HG02884 (cell line): ENCODE data around the gene CFAP46.
"Not testable (repeated sequence)": the region's sequence is repeated elsewhere in the genome, so short reads cannot be mapped to it uniquely, and the experiment has no call there.

Experiments used
- ATAC-seq: cut with Tn5 transposase; IDR thresholded peaks from one replicate; pipeline ENCODE4 v1.9.1; 2021; ENCODE audit warnings: mild to moderate bottlenecking, moderate library complexity; ENCODE audit not compliant: unreplicated experiment

Gene CFAP46

DNA sequence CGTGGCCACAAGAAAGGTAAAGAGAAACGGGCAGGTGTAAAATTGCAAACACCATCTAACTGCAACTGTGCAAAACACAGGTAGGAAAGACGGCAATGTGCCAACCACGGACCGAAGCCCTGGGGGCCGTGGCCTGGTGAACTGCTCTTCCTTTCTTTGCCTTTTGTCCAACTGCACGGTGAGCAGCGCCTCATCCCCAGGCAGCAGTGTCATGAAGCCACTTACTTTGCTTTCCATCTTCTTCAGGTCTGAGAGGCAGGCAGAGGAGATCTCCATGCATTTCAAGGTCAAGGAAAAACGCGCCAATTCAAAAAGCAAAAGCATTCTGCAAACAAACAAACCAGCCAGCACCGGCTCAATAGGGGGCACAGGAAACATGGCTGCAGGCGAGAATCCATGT, 12.9 kb downstream of the CFAP46 start:
- no peak for ATAC-seq

DNA sequence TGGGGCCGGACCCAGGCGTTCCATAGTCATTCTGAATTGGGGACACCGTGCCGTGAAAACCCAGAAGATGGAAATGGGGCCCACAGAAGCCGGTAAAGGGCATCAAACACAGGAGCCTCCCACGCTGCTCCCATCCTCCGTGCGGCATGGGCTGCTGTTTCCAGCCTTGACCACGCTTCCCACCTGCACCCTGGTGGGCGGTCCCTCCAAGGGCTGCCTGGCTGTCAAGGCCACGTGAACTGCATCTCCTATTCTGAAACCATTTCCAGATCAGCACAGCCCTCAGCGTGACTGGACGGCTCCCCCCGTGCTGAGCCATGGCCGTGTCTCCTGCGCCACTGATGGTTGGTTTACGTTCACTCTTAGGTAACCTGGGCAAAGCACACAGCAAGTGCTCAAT, 14.1 kb downstream of the CFAP46 start:
- ATAC-seq, result no peak

DNA sequence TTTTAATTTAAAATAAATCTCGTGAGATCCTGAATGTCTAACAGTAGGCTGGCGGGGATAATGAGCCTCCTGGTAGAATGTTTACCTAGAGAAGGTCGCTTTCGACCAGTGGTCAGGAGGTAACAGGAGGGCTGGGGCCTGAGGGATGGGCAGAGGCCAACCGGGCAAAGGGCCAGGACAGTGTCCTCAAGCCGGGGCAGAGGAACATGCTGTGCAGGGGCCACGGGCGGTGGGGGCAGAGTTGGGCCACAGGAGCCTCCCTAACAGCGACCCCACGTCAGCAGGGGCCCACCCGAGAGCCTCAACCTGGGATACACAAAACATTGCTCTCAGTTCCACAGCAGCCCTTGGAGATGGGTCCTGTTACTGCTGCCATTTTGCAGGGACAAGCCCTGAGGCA, 14.5 kb downstream of the CFAP46 start:
- no peak for ATAC-seq

DNA sequence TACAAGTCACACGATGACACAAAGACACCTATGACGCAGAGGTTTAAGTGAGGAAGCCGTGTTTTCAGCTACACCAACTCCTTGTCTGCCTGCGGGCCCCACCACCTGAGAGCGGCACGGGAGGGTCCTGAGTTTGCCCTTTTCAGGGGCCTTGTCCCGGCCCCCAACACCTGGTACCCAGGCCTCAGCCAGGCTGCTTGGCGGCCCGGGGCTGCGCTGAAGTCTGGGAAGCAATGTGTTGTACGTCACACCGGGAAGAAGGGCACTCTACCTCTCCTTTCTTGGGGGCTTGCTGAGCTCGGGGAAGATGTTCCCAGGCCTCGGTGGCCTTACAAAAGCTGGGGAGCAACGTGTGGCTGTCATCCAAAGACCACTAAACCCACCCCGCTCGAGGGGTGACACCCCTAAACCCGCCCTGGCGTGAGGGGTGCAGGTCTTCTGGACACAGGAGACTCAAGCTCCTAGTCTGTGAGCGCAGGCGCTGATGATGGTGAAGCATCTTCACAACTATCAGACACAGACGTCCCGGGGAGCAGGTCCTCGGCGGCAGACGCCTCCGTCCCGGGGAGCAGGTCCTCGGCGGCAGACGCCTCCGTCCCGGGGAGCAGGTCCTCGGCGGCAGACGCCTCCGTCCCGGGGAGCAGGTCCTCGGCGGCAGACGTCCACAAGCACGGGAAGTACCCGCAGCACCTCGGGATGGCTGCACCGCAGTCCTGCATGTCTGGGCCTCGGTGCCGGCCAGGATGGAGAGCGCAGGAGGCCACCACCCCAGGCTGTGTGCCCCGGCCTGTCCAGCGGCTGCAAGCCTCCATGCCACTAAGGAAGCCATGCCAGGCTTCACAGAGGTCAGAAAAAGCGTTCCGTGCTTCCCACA, 15.4 kb downstream of the CFAP46 start:
- ATAC-seq, result no peak

DNA sequence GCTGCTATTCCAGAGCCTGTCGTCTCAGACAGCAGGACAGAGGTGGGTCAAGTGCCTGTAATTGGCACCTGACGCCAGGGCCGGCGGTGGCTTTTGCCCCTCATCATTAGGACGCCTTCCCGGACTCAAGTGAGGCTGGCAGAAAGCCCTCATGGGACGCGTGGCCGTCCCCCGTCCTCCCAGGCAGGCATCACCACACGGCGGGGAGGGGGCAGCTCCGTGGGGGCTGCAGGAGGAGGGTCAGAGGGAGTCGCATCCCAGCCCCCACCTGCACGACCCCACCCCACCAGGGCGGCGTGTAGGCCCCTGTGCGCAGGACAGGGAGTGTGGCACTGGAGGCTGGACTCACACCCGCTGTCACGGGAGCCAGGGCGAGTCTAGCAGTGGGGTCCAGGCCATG, 16.3 kb downstream of the CFAP46 start:
- ATAC-seq, result no peak

DNA sequence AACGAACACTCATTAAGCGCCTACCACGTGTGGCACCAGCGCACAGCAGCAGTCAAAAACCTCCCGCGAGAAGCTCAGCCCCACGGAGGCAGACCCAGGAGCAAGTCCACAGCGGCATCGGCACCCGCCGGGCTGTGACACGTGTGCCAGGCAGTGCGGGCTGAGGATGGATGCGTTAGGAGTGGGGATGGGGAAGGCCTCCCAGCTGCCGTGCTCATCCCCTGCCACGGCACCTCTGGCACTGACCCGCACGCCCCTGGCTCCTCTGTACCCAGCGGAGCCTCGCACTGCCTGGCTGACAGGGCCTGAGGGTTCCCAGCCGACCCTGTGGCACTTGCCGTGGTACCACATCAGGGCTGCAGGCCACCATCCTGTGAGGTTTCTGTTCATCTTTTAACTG, 16.8 kb downstream of the CFAP46 start:
- ATAC-seq, result no peak

DNA sequence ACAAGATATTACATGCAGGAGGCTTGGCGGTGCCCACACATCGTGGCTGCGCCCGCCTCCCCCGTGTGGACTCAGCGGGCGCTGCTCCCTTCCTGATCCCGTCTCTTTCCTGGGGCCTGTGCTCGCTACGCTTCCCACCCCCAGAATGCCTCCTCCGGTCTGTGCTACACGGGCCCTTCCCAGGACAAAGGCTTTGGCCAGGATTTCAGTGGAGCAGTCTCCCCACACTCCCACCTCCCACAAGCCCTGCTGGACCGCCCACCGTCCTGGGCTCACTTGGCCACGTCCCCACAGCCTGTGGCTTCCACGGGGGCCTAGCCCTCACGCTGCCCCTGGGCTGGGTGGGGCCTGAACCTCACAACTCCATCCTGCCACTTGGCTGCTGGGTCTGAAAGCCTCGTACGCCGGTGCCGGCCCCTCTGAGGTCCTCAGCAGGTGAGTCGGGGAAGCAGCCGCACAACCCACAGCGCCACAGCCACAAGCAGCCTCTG, 17.3 kb downstream of the CFAP46 start:
- no peak for ATAC-seq

DNA sequence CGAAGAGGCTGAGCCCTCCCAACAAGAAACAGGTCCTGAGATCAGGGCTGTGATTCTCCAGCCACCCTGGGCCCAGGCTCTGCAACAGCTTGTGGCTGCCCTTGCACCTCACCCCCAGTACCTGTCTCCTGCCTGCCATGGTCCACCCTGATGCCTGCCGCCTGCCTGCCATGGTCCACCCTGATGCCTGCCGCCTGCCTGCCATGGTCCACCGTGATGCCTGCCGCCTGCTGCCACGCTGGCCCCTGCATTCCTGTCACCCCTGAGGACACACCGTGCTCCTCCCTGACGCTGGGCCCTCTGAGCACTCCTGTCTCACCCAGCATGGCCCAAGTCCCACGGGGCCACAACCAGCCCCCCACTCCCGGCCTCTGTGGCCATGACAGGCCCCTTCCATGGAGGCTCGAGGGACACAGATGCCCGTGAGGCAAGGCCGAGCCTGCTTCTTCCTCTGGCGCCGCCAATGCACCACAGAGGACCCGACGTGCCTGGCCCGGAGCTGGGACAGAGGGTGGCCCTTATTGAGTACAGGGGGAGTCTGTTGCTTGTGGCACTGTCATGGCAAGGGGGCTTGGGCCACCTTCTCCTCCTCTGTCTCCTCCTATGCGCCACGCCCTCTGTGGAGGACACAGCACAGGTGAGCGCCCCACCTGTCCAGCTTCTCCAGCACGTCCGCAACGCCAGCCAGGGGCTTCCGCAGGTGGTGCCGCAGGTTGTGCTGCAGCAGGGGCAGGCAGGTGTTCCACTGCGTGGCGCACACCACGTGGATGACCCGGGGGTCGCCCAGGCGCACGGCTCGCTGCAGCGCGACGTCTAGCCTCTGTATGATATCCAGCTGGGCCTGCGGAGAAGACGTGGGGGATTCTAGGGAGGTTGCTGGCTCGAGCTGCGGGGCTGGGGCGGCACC, 18.1 kb downstream of the CFAP46 start:
- no peak for ATAC-seq

DNA sequence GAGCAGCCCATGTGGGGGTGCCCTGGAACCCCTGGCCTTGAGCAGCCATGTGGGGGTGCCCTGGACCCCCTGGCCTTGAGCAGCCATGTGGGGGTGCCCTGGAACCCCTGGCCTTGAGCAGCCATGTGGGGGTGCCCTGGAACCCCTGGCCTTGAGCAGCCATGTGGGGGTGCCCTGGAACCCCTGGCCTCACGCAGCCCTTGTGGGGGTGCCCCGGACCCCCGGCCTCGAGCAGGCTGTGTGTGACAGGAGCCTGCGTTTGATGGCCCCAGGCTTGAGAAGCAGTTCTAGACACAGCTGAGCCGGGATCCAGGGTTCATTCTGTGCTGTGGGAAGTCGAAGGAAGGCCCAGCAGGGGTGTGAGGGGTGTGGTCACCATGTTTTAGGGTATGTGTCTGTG, 19.0 kb downstream of the CFAP46 start:
- not testable (repeated sequence) for ATAC-seq

DNA sequence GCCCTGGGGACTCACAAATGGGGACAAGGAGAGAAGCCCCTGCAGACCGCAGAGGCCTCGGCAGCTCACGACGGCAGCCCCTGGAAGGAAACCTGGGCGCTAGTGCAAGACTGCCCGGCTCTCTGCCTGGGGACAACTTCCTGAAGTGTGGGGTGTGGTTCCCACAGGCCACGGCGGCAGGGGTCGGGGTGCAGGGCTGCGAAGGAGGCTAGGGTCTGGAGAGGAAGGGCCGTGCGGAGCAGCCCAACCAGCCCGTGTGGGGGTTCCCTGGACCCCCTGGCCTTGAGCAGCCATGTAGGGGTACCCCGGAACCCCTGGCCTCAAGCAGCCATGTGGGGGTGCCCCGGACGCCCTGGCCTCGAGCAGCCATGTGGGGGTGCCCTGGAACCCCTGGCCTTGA, 19.5 kb downstream of the CFAP46 start:
- no peak for ATAC-seq

DNA sequence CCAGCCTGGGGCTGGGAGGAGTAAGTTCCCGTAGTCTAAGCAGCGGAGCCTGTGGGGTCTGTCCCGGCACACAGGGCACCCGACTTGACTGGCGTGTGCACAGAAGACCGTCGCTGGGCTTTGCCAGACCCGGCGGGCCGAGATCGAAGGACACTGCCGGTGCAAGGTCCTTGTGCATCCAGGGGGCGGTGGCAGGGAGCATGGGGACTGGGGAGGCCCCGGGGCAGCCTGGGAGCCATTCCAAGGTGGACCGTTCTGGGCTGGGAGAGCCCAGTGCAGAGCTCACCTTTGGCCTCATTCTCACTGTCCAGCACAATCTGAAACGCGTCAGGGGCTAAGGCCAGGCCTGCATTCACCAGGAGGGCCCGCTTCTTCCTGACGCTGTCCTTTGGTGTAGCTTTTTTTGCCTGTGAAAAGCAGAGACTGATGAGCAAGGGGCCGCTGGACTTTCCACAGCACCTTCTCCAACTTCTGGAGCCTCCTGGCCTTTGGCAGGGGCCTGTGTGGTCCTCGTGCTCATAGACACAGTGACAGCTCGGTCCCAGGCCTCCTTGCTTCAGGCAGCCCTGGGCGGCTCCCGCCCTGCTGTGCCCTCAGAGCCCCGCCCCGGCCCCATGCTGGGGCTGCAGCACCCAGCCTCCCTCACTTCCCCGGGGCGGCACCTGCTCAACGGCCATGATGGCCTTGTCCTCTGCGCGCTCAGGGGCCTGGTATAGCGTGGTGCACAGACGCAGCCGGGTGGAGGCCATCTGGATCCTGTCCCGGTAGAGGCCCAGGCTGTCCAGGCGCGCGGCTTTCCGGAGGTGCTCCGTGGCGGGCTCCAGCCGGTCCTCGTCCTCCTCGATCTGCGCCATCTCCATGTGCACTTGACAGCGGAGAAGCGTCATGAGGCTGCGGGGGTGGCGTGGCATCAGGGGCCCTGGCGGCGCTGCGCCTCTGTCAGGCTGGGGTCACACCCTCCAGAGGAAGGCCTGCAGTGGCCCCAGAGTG, 20.3 kb downstream of the CFAP46 start:
- ATAC-seq, result no peak

DNA sequence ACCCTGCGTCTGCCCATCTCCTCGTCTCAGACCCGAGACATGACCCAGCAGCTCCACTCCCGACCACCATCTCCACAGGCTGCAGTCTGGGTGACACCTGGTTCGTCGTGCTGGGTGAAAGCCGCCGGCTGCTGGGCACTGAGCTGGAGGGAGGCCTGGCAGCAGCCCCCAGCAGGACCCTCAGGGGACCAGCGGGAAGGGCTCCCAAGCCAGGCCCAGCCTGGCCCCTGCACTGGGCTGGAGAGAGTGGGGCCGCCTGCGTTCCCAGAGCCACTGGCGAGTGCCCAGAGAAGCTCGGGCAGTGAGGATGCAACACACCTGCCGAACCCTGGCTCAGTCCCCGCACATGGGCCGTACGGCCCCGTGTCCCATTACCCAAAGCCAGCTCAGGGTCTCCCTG, 21.3 kb downstream of the CFAP46 start:
- no peak for ATAC-seq

DNA sequence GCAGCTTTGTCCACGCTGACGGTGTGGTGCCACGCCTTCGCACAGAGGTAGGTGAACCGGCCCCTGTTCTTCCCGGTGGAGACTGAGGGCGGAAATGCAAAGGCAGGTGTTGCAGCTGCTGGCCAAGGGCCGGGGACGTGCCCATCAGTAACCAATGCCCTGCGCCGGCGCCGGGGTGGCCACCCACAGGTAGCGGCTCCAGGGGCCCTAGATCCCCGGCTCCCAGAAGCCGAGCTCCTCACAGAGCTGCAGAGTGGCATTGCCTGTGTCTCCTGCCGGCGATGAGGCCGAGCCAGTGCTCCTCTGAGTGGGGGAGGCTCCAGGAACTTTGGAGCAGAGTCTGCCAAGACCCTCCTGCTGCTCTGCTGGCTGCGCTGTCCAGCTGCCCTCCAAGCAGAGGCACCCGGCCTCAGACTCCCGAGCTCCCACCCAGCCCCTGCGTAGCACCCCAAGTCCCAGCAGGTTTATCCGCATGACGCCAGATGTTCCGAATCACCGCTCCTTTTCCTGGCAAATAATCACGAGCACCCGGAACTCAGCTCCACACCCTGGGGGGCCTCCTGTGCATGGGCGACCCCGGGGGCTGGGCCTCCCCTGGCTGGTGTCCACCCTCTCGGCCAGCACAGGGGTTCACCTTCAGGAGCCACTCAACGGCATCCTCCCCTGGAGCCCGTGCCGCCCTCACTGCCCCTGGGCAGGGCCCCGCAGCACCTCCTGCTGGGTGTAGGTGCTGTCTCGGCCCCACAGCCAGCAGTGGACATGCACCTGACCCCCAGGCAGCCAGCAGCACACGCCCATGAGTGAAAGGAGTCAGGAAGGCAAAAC, 22.1 kb downstream of the CFAP46 start:
- ATAC-seq, result no peak

DNA sequence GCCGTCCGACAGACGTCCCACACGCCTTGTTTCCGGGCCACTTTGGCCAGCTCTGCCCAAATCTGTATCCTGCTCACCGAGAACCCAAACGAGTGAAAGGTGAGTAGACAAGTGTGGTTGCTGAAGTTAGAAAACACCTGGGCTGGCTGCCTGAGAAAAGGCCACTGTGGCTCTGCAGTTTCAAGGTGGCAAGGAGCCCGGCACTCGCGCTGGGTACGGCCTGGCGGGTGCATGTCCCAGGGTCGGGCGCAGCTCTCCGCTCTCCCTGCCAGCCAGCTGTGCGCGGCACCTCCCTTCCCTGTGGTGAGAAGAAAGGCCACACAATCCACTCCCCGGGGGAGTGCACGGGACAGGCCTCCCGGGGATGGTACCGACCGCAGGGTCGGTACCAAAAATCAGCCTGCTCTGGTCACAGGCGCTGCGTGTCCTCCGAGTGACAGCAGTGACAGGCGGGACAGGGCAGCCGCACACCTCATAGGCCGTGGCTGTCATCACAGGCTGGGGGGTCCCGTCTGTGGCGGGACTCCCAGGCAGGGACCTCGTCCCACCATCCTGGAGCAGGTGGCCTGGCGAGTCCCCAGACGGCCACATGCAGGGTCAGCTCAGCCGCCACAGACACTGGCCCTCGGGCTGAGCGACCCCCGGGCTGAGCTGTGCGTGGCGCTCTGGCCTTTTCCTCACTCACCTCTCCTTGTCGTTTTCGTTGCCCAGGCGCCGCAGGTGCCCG, 22.8 kb downstream of the CFAP46 start:
- no peak for ATAC-seq

DNA sequence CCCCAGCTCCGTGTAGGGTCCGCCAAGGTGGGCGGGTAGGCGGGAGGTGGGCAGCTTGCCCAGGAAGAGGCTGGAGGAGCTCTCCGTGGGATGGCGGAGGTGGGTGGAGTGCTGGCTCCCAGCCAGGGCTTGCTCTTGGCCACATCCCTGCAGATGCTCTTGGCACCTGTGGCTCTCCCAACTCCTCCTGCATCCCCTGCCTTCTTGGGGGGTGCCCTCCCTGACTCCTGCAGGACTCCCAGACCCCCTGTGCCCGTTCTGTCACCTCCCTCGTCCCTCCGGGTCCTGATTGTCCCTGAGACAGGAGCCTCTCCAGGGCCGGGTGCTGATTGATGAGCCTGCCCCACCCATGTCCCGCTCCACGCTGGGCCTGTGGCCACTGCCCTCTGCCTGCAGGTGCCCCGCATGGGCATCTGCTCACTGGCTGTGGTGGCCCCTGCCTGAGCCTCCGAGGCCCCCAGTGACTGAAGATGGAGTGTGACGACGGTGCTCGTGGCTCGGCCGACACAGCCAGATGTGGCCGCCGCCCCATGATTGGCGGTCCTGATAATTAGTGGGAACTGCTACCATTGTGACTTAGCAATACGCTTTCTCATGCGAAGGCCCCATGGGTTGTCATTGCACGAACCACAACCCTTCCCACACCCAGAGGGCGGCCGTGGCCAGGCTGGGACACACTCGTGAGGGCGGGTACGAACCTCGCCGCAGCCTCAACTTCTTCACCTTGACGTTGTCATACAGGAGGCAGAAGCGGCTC, 23.6 kb downstream of the CFAP46 start:
- ATAC-seq, result no peak

DNA sequence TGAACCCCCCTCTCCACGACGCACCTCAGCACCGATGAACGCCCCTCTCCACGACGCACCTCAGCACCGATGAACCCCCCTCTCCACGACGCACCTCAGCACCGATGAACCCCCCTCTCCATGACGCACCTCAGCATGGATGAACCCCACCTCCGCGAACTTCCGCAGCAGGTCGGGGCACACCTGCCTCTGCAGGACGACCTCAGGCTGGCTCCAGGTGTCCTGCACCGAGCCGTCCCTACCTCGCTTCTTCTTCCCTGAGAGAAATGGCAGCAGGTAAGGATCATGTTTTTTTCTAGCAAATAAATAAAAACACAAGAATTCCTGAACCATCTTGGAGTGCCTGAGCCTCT, 24.1 kb downstream of the CFAP46 start:
- ATAC-seq, result no peak

DNA sequence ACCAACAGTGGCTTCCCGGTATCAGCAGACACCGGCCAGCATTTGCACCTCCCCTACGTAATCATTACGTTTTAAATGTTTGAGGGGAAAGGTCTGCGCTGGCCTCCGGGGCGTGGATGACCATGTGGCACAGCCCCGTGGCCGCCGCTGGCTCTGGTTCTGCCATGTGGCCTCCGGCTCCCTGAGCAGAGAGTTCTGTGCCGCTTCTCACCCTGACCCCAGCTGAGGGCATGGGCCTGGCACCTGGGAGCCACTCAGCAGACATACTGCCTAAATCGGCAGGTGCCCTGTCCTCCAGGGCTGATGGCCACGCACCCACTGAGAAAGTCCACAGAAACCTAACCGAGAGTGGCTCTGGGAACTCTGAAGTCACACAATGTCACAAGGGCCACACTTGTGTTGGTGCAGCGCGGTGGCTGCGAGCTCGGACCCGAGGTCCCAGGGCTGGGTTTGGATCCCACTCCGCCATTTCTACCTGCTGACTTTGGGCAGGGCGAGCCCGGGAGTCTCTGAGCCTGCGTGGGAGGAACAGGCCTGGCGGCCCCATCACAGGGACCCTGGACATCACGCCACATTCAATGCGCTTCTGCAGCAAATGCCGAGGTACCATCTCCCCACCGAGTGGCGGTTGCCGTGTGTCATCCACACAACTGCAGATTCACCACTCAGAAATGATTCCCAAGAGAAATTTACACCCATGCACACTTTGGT, 25.3 kb downstream of the CFAP46 start:
- ATAC-seq, result no peak

DNA sequence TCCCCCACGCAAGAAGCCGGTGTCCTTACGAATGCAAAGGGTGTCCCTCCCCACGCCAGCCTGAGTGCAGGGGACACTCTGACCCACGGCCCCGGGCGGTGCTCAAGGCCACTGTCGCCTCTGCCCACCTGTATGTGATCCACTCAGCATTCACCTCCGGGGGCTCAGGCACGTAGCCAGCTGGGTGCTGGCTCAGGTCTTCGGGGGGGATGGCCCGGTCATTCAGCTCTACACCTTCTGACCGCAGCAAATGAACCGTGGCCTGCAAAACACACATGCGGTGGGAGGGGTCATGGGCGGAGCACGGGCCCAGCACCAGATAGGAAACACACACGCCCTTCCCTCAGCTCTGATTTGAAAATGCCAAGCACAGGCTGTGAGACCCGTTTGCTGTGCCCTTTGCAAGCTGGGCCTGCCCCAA, 25.9 kb downstream of the CFAP46 start:
- ATAC-seq, result no peak
